Measurements from ENCODE around the gene ITPR1.
A peak's percentile ranks its signal among the peaks of the same experiment; 100 is the strongest.

The ITPR1 gene

DNA sequence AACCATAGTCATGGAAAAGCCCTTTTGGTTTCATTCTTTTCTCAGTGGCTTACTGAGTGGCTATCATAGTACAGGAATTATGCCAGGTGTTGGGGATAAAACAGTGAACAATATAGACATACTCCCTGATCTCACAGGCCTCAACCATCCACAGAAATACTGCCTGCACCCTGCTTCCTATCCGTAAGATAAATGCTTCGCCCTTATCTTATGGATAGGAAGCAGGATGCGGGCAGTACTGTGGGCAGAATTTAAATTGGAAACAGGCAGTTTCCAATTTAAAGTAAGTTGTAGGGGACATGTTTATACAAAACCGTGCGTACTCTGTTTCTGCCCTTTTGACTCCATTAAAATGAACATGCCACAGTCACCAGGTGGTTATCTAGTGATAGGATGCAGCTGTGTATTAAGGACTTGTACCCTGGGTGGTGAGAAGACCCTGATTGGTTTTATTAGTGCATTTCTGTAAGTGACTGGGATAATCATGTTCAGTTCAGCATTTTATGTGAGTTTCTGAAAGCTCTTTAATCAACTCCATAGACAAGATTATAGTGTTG is 344.3 kb downstream of the ITPR1 start:
- no peak for DNase-seq (ENCODE audit: extremely low read depth in 1 of 2, low read depth in 1 of 2)

DNA sequence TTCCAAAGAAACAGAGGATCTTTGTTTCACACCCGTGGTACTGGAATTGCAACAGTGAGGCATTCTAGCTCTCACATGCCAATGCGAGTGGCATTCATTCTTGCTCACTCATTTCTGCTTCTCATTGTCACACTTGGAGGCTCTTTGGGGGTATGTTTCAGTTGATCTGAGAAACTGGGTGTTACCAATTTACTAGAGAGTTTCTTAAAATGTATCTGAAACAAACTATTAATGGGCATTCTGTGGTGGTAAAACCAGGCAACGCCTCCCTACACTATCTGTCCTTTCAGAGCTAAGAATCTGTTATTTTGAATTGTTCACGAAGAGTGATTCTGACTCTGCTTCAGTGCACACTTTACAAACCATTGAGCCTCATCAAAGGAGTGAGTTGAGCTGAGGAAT is 345.5 kb downstream of the ITPR1 start:
- DNase-seq (ENCODE audit: extremely low read depth in 1 of 2, low read depth in 1 of 2) = no peak

DNA sequence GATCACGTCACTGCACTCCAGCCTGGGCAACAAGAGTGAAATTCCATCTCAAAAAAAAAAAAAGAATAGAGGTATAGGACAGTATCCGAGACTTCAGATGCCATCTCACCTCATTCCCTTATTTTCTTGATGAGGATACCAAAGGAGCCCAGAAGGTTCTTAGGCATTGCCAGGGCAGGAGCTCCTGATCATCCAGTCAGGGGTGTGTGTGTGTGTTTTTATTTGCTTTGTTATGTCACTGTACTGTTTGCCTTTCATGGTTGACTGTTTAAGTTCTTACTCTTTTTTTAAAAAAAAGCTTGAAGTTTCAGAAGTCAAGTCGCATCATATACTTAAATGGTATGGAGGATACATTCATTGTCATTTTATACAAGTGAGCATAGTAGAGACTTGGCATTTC is 346.1 kb downstream of the ITPR1 start:
- DNase-seq (ENCODE audit: extremely low read depth in 1 of 2, low read depth in 1 of 2) = no peak

DNA sequence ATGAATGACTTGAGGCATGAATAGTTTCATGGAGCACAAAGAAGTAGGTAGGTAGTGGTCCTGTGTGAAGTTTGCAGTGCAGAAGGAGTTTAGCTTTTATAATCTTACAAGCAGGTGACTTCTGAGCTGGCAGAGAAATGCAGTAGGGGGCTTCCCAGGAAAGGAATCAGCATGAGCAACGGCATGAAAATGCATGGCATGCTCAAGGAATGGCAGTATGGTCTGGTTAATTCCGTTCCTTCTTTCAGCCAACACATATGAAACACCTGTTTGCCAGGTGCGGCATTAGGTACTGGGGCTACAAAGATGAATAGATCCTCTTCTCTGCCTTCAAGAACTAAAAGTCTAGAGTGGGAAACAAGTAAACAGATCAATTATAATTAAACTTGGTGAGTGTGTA is 348.1 kb downstream of the ITPR1 start:
- no peak for DNase-seq (ENCODE audit: extremely low read depth in 1 of 2, low read depth in 1 of 2)

DNA sequence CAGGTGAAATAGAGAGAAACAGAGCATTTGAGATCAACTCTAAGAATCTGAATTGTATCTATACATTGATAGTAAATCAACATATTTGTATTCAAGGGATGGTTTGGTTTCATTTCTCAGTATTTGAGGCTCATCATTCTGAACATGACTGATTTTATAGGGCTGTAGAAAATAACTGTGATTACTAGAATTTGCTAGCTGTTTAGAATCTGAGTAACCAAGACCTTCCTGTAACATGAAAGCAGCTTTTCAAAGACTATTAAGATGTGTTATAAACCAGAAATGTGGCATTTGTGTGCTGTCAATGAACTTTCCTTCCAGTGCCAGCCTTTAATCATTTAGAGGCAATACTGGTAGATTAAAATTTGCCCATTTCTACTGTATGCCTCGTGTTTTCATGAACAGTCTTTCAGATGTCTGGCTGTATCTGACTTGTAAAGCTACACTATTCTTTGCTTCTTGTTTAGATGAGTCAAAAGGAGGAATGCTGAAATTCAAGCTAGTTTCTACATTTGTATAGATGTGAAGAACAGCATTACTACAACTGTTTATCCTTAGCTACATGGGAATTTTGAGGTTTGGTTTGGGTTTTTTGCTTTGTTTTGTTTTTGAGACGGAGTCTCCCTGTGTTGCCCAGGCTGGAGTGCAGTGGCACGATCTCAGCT is 348.8 kb downstream of the ITPR1 start:
- DNase-seq (ENCODE audit: extremely low read depth in 1 of 2, low read depth in 1 of 2) = no peak

DNA sequence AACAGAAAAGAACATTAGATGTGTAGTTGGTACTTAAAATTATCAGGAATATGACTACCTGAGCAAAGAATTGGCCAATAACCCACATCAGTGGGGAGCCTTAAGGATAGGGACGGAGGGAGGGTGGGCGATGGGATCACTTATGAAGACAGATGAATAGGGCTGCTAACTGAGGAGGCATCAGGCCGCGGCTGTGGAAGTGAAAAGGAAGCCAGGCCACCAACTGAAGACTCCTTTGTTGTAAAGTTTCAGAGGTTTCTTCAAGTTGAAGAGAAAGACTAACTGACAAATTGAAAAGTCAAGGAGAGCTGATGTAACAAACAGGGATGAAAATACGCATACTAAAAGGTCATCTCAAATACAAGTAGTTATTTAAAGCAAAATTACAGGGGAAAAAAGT is 350.5 kb downstream of the ITPR1 start:
- DNase-seq (ENCODE audit: extremely low read depth in 1 of 2, low read depth in 1 of 2) = no peak

DNA sequence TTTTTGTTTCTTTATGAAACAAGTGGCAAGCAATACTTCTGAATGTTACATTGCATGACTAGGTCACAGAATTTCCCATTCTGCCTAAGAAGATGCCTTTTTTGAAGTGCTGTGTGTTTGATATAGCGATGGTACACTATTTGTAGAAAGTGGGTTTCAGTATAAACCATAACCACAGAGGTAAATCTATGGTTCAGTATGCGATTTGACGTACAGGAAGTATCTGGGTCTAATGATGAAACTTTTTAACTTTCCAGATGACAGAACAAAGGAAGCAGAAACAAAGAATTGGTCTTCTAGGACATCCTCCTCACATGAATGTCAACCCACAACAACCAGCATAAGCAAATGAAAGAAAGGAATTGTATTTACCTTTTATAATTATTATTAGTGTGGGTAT is 352.7 kb downstream of the ITPR1 start:
- no peak for DNase-seq (ENCODE audit: extremely low read depth in 1 of 2, low read depth in 1 of 2)

DNA sequence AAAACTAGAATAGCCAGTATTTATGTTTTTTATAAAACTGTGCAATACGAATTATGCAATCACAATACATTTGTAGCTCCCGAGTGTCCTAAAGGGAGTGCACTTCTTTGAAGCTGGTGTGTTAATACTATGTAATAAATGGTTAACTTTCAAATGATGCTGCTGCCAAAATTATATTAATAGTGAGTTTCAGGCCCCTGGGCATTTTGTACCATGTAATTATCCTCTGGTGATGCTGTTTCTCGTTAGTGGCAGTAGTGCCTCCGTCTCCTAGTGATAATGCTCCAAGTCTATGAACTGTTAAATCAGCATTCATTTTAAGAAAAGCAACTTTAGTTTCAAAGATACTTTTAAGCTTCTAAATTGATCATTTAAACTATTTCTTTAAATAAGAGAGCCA is 353.4 kb downstream of the ITPR1 start:
- no peak for DNase-seq (ENCODE audit: extremely low read depth in 1 of 2, low read depth in 1 of 2)

DNA sequence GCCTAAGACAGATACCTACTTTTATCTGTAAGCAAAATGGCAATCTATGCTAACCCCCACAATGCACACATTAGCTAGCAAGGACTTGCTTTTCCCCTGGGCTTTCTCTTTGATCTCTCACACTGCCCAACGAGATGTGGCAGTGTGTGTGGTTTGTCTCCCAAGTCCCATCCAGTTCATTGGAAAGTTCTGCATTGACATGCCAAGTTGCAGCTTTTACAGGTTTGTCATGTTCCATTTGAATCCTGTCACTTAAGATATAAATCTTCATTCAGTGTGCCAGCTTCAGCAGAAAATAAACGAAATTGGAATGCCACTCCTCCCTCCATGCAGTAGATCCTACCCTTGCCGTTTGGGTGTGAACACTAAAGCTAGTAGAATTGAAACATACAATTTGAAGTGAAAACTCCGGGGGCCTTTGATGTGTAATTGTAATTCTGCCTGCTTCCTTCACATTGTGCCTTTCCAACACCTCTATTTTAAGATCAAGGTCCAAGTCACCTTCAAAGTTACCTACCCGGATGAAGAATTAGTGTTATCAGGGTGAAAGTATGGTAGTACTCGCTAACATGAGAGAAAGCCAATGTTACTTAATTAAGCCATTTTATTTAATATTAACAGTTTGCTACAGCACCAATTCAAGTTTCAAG is 355.2 kb downstream of the ITPR1 start:
- DNase-seq (ENCODE audit: extremely low read depth in 1 of 2, low read depth in 1 of 2) = no peak

DNA sequence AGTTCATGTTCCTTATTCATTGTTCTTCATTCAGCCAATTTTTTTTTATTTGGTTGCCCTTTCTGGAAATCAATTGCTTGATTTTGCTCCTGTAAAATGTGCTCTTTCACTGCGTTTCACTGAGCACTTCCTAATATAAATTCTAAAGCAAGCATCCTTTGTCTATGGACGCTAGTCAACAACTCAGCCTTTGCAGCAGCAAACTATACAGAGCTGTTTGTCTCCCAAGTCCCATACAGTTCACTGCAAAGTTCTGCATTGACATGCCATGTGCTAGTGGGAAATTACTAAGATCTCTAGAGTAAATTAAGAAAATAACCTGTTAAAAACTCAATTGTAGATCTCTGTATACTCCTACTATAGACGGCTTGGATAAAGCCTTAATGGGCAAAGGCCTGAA is 356.0 kb downstream of the ITPR1 start:
- DNase-seq (ENCODE audit: extremely low read depth in 1 of 2, low read depth in 1 of 2) = no peak

DNA sequence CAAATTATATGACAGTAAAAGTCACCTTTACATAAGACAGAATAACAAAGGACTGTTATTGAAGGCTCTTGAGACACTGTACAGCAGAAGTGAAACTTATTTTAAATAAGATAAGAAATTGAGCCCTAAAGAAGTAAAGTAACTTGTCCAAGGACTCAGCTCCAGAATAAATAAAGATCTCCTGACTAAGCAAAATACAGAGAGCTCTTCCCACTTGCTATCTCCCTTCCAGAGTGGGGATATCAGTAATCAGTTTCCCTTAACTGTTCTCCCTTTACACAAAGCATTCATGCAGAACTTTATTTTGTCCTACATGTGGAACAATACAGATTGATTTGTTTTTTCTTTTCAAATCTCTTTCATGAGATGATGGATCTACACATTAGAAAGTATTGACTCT is 356.6 kb downstream of the ITPR1 start:
- DNase-seq (ENCODE audit: extremely low read depth in 1 of 2, low read depth in 1 of 2) = no peak

DNA sequence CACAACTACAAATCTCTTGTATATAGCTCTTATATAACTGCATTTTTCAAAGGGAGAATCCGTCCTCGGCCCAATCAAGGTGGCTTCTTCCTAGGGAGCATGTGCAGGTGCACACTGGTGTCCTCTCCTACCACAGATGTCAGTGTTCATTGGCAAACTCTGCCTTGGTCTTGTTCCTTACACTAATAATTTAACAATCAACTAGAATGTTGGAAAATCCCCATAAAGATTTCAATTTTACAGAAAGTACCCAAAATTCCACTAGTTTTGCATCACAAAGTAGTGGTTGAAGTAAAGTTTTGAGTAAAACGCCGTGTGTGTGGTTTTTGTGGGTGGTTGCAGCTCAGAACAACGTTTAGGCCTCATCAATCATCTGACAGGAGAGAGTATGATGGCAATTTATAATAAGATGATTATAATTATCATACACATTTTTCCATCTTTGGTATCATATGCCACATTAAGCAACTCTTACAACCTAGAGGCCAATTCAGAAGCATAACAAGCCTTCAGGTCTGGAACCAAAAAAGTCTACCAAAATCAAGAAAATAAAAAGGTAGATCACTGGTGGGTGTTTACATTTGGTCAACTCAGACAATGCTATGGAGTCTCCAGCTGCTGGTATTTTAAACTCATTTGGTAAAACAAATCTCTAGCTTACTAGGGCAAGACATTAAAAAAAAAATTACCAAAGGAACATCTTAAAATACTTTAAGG is 357.2 kb downstream of the ITPR1 start:
- peak in 1 of 2 donors; percentile 56 for DNase-seq (ENCODE audit: extremely low read depth in 1 of 2, low read depth in 1 of 2)

DNA sequence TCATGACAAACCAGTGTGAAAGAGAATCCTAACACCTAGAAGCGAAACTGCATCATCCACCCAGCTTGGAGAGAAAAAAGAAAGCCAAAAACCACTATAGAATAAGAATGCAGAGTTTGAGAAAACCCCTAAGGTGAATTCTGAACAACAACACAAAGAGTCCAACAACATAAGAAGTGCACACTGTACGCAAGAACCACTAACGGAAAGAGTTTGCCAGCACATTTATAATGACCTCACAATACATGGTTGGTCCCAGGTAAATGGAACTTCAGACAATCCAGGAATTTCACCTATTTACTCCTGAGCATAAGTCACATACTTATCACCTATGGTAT is 357.7 kb downstream of the ITPR1 start:
- DNase-seq (ENCODE audit: extremely low read depth in 1 of 2, low read depth in 1 of 2) = no peak

DNA sequence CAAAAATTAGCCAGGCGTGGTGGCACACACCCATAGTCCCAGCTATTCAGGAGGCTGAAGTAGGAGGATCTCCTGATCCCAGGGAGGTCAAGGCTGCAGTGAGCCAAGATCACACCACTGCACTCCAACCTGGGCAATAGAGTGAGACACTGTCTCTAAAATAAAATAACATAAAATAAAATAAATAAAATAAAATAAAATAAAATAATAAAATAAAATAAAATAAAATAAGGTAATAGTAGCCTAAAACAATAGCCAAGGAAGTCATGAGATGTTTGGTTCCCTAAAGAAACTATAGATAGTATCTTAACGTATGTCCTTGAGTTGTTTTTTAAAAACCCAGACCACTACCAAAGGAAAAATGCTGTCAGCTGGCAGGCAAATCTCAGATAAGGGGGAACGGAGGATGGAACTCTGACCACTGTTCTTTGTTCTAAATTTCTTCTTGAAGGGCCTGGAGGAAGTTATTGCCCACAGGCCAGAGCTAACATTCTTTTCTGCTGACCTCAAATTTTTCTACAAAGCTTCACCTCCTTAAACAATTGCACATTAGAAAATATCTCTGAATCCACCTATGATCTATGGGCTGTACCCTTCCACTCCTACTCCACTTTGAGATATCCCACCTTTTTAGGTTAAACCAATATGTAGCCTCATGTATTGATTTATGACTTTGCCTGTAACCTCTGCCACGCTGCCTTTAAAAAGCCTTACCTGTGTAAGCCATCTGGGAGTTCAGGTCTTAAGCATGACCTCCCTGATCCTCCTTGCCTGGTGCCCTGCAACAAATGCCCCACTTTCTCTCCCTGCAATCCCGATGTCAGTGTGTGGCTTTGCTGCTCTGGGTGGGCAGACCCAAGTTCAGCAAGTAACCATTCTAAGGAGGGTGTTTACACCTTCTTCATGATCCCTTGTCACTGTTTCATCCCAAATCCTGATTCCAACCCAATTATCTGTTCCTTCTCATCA is 359.9 kb downstream of the ITPR1 start:
- no peak for DNase-seq (ENCODE audit: extremely low read depth in 1 of 2, low read depth in 1 of 2)

DNA sequence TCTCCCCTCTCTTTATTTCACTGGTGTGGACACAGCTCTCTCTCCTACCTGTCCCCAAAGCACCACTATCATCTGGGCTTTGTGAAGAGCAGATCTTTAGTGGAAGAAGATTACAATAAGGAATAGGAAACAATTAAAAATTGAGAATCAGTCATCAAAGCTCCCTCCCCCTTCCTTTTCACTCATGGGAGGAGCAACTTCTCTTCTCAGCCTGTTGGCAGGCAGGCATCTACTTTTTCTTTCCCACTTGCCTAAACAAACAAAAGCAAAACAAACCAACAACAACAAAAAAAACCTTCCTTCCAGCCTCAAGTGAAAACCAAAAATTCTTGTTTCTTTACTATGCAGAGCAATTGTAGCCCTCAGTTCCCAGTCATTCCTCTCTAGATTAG is 360.6 kb downstream of the ITPR1 start:
- DNase-seq (ENCODE audit: extremely low read depth in 1 of 2, low read depth in 1 of 2) = no peak

DNA sequence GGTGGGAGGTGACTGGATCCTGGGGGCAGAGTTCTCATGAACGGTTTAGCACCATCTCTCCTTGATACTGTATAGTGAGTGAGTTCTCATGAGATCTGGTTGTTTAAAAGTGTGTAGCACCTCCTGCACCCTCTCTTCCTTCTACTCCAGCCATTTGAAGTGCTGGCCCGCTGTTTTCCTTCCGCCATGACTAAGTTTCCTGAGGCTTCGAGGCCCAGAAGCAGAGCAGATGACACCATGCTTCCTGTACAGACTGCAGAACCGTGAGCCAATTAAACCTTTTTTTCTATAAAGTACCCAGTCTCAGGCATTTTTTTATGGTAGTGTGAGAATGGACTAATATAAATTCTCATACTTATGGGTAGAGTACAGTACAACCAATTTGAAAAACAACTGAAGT is 362.5 kb downstream of the ITPR1 start:
- DNase-seq (ENCODE audit: extremely low read depth in 1 of 2, low read depth in 1 of 2) = no peak

DNA sequence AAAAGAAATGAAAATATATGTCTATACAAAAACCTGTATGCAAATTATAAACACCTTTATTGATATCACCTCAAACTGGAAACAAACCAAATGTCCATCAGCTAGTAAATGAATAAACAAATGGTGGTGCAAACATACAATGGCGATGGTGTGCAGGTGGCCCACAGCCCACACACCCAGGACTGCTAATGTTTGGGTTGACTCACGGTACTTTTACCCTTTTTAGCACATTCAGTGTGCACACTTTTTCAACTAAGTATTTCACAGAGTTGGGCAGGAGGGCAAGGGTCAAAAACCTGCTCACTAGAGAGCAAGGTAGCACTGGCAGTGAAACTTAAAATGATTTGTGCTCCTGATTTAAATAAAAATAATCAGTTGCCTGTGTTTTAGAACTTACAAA is 363.0 kb downstream of the ITPR1 start:
- no peak for DNase-seq (ENCODE audit: extremely low read depth in 1 of 2, low read depth in 1 of 2)

DNA sequence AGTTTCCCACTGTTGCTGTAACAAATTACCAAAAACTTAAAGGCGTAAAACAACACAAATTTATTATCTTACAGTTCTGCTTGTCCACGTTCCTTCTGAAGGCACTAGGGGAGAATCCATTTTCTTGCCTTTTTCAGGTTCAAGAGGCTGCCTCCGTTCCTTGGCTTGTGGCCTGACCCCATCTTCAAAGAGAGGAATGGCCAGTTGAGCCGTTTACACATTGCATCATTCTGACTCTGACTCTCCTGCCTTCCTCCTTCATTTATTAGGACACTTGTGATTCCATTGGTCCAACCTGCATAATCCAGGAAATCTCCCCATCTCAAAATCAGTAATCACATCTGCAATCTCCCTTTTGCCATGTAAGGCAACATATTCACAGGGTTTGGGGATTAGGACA is 363.4 kb downstream of the ITPR1 start:
- DNase-seq (ENCODE audit: extremely low read depth in 1 of 2, low read depth in 1 of 2) = no peak

DNA sequence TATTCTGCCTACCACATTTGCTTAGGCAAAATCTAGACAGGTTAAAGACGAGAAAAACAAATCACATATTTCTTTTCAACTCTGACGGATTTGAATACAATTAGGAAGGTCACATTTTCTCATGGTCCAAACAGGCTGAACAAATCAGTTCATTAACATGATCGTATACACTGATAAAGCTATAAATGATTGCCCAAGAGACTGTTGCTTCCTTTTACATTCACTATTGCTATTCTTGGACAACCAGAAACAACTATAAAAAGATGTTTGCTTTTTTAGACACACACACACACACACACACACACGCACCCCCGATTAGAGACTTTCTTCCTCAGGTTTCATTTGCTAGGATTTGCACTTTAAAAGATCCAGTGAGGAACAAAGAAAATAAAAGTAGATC is 363.8 kb downstream of the ITPR1 start:
- DNase-seq (ENCODE audit: extremely low read depth in 1 of 2, low read depth in 1 of 2) = no peak

DNA sequence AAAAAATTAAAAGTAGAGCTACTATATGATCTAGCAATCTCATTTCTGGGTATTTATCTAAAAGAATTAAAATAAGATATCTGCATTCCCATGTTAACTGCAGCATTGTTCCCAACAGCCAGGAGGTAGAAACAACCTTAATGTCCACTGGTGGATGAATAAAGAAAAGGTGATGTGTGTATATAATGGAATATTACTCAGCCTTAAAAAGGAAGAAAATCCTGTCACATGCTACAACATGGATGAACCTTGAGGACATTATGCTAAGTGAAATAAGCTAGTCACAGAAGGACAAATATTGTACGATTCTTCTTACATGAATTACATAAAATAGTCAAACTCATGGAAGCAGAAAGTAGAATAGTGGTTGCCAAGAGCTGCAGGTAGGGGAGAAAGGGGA is 366.6 kb downstream of the ITPR1 start:
- DNase-seq (ENCODE audit: extremely low read depth in 1 of 2, low read depth in 1 of 2) = no peak

DNA sequence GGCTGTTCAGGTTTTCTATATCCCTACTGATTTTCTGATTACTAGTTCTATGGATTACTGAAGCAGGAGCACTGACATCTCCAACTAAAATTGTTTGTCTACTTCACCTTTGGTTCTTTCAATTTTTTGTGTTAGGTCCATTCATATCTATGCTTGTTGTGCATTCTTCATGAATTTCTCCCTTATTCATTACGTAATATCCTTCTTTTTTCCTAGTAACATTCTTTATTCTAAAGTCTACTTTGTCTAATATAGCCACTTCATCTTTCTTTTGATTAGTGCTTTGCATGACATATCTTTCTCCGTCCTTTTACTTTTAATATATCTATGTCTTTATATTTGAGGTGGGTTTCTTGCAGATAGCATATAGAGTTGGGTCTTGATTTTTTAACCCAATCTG is 369.8 kb downstream of the ITPR1 start:
- no peak for DNase-seq (ENCODE audit: extremely low read depth in 1 of 2, low read depth in 1 of 2)
